ENCODE results near the gene GAD2.

GRCh38 chr10:26259341-26259740, 42.8 kb downstream of the GAD2 start:
- no peak for TF ChIP-seq CTCF (IDR thresholded peaks at IDR 0.05; ENCODE audit: low read depth, low read length)
- no peak for TF ChIP-seq EZH2phosphoT487 (IDR thresholded peaks at IDR 0.05; ENCODE audit: low read depth)
